ENCODE results near the gene LMBRD2. TPM values are rescaled to one million over a fixed set of nuclear protein-coding genes. Genes with fewer than 3 reads are reported as not detected.

Gene LMBRD2
- total RNA-seq, 1 donor, result 13.8 TPM

GRCh38 chr5:36147681-36148080 is 4.0 kb downstream of the LMBRD2 start:
- Histone ChIP-seq H3K4me3 (ENCODE audit: insufficient read depth, low read length) (no peak overlapping the region), H3K4me2 (ENCODE audit: insufficient read depth, low read length) (peak overlapping the region; percentile 29), H4K20me1 (ENCODE audit: insufficient read depth, low read length) (no peaks in the 10 kb centered on the region), H3K79me2 (ENCODE audit: insufficient read depth, low read length) (peaks cover 43% of the 10 kb centered on the region), H3K9me3 (ENCODE audit: low read depth, low read length) (no peaks in the 10 kb centered on the region), H3K27ac (ENCODE audit: low read depth, low read length) (no peak overlapping the region), H3K4me1 (ENCODE audit: insufficient read depth, low read length) (peaks cover 13% of the 10 kb centered on the region), H3K36me3 (ENCODE audit: insufficient read depth, low read length) (no peaks in the 10 kb centered on the region), H2AFZ (ENCODE audit: low read length) (no peak overlapping the region), H3K27me3 (ENCODE audit: insufficient read depth, low read length) (no peaks in the 10 kb centered on the region)
- TF ChIP-seq, protein P1, sequence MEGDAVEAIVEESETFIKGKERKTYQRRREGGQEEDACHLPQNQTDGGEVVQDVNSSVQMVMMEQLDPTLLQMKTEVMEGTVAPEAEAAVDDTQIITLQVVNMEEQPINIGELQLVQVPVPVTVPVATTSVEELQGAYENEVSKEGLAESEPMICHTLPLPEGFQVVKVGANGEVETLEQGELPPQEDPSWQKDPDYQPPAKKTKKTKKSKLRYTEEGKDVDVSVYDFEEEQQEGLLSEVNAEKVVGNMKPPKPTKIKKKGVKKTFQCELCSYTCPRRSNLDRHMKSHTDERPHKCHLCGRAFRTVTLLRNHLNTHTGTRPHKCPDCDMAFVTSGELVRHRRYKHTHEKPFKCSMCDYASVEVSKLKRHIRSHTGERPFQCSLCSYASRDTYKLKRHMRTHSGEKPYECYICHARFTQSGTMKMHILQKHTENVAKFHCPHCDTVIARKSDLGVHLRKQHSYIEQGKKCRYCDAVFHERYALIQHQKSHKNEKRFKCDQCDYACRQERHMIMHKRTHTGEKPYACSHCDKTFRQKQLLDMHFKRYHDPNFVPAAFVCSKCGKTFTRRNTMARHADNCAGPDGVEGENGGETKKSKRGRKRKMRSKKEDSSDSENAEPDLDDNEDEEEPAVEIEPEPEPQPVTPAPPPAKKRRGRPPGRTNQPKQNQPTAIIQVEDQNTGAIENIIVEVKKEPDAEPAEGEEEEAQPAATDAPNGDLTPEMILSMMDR (IDR thresholded peaks at IDR 0.05; ENCODE audit: extremely low read depth, low read depth, low read length), result no peak
- no peak for DNase-seq (ENCODE audit: insufficient read length, low spot score, missing footprints)

DNA sequence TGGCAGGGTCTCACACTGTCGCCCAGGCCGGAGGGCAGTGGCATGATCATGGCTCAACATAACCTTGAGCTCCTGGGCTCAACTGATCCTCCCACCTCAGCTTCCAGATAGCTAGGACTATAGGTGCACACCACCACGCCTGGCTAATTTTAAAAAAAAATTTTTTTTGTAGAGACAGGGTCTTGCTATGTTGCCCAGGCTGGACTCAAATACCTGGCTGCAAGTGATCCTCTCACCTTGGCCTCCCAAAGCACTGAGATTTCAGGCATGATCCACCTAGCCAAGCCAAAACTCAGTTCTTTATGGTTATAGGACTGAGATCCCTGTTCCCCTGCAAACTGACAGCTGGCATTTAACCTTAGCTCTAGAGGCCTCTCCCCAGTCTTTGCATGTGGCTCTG is 5.3 kb downstream of the LMBRD2 start:
- H3K36me3 ChIP-seq (ENCODE audit: insufficient read depth, low read length), result no peaks in the 10 kb centered on the region
- H3K27ac ChIP-seq (ENCODE audit: low read depth, low read length), result no peak overlapping the region
- no peak overlapping the region for H2AFZ ChIP-seq (ENCODE audit: low read length)
- H3K27me3 ChIP-seq (ENCODE audit: insufficient read depth, low read length), result no peaks in the 10 kb centered on the region
- H3K4me1 ChIP-seq (ENCODE audit: insufficient read depth, low read length), result peaks cover 13% of the 10 kb centered on the region
- no peaks in the 10 kb centered on the region for H3K9me3 ChIP-seq (ENCODE audit: low read depth, low read length)
- H3K4me3 ChIP-seq (ENCODE audit: insufficient read depth, low read length), result no peak overlapping the region
- H3K79me2 ChIP-seq (ENCODE audit: insufficient read depth, low read length), result peaks cover 33% of the 10 kb centered on the region
- DNase-seq (ENCODE audit: insufficient read length, low spot score, missing footprints), result no peak
- TF ChIP-seq, protein P1 (IDR thresholded peaks at IDR 0.05; ENCODE audit: extremely low read depth, low read depth, low read length), result no peak
- no peaks in the 10 kb centered on the region for H4K20me1 ChIP-seq (ENCODE audit: insufficient read depth, low read length)
- H3K4me2 ChIP-seq (ENCODE audit: insufficient read depth, low read length), result no peak overlapping the region

GRCh38 chr5:36145311-36145710 is 6.4 kb downstream of the LMBRD2 start:
- Histone ChIP-seq H3K79me2 (ENCODE audit: insufficient read depth, low read length) (peaks cover 24% of the 10 kb centered on the region), H3K27me3 (ENCODE audit: insufficient read depth, low read length) (no peaks in the 10 kb centered on the region), H3K9me3 (ENCODE audit: low read depth, low read length) (no peaks in the 10 kb centered on the region), H3K36me3 (ENCODE audit: insufficient read depth, low read length) (peaks cover 2% of the 10 kb centered on the region), H3K4me1 (ENCODE audit: insufficient read depth, low read length) (peaks cover 10% of the 10 kb centered on the region), H3K27ac (ENCODE audit: low read depth, low read length) (no peak overlapping the region), H4K20me1 (ENCODE audit: insufficient read depth, low read length) (no peaks in the 10 kb centered on the region), H2AFZ (ENCODE audit: low read length) (no peak overlapping the region), H3K4me2 (ENCODE audit: insufficient read depth, low read length) (no peak overlapping the region), H3K4me3 (ENCODE audit: insufficient read depth, low read length) (no peak overlapping the region)
- TF ChIP-seq, protein P1 (IDR thresholded peaks at IDR 0.05; ENCODE audit: extremely low read depth, low read depth, low read length), result no peak
- DNase-seq (ENCODE audit: insufficient read length, low spot score, missing footprints), result no peak

GRCh38 chr5:36138900-36139683 is 12.6 kb downstream of the LMBRD2 start:
- Histone ChIP-seq H3K4me3 (ENCODE audit: insufficient read depth, low read length) (no peak overlapping the region), H4K20me1 (ENCODE audit: insufficient read depth, low read length) (no peaks in the 10 kb centered on the region)

More at GRCh38 chr5:36138900-36139683, 12.6 kb downstream of the LMBRD2 start:
- Histone ChIP-seq H3K27me3 (ENCODE audit: insufficient read depth, low read length) (no peaks in the 10 kb centered on the region), H3K9me3 (ENCODE audit: low read depth, low read length) (no peaks in the 10 kb centered on the region), H3K79me2 (ENCODE audit: insufficient read depth, low read length) (no peaks in the 10 kb centered on the region), H3K4me1 (ENCODE audit: insufficient read depth, low read length) (no peaks in the 10 kb centered on the region), H3K27ac (ENCODE audit: low read depth, low read length) (no peak overlapping the region), H2AFZ (ENCODE audit: low read length) (no peak overlapping the region), H3K4me2 (ENCODE audit: insufficient read depth, low read length) (no peak overlapping the region), H3K36me3 (ENCODE audit: insufficient read depth, low read length) (peaks cover 12% of the 10 kb centered on the region)
- TF ChIP-seq, protein P1 (IDR thresholded peaks at IDR 0.05; ENCODE audit: extremely low read depth, low read depth, low read length), result no peak
- DNase-seq (ENCODE audit: insufficient read length, low spot score, missing footprints), result no peak

All from osteoblast (primary cell).